Body of pancreas (tissue), 4 donors: ENCODE measurements around the gene USP47.

ENCODE experiments used
- POLR2A ChIP-seq, 3 donors: fragments of 450-650 bp; IDR thresholded peaks; one replicate each; pipeline ENCODE4 v1.6.1; 2016; ENCODE audit warnings: antibody characterized with exemption in 3 of 3, mild to moderate bottlenecking in 2 of 3
- TF ChIP-seq, protein P1 (sequence below), 7 experiments: fragments of 450-650 bp in 4 of 7; fragments of 200-600 bp in 3 of 7; sonication (generic) in 3 of 7; IDR thresholded peaks; one replicate each; pipeline ENCODE4 v1.5.1; 2016 to 2019; ENCODE audit warnings: antibody characterized with exemption in 7 of 7

DNA sequence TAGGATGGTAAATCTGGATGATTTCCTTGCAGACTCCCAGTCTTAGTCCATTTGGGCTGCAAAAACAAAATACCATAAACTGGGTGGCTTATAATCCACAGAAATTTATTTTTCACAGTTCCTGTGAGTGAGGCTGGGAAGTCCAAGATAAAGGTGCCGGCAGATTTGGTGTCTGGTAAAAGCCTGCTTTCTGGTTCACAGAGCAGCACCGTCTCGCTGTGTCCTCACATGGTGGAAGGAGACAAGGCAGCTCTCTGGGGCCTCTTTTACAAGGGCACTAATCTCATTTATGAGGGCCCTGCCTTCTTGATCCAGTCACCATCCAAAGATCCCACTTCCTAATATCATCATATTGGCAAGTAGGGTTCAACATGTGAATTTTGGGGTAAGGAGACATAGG is 8.9 kb downstream of the USP47 start:
- no peak for TF ChIP-seq POLR2A (IDR thresholded peaks at IDR 0.05)
- TF ChIP-seq, protein P1, sequence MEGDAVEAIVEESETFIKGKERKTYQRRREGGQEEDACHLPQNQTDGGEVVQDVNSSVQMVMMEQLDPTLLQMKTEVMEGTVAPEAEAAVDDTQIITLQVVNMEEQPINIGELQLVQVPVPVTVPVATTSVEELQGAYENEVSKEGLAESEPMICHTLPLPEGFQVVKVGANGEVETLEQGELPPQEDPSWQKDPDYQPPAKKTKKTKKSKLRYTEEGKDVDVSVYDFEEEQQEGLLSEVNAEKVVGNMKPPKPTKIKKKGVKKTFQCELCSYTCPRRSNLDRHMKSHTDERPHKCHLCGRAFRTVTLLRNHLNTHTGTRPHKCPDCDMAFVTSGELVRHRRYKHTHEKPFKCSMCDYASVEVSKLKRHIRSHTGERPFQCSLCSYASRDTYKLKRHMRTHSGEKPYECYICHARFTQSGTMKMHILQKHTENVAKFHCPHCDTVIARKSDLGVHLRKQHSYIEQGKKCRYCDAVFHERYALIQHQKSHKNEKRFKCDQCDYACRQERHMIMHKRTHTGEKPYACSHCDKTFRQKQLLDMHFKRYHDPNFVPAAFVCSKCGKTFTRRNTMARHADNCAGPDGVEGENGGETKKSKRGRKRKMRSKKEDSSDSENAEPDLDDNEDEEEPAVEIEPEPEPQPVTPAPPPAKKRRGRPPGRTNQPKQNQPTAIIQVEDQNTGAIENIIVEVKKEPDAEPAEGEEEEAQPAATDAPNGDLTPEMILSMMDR (IDR thresholded peaks at IDR 0.05) = no peak
